Neutrophil (primary cell): ENCODE data around the gene LITAF.

Experiments used
- H3K27ac ChIP-seq: fragments of 200-600 bp; sonication (generic); 2 replicates; pipeline ENCODE4 v1.5.1; 2016; ENCODE audit warnings: mild to moderate bottlenecking, moderate library complexity
- H3K27me3 ChIP-seq: fragments of 200-600 bp; sonication (generic); 2 replicates; pipeline ENCODE4 v1.6.0; 2016; ENCODE audit warnings: mild to moderate bottlenecking
- H3K36me3 ChIP-seq: fragments of 200-600 bp; sonication (generic); 2 replicates; pipeline ENCODE4 v1.5.1; 2017
- H3K4me1 ChIP-seq, 2 experiments: fragments of 200-600 bp in 1 of 2; sonication (generic) in 1 of 2; 1 replicate in 1 of 2; 2 replicates in 1 of 2; pipeline versions ENCODE4 v1.5.1 to v1.6.1; 2013 to 2016; ENCODE audit warnings: low read depth in 1 of 2, low read length in 1 of 2, mild to moderate bottlenecking in 1 of 2, moderate library complexity in 1 of 2; ENCODE audit not compliant: control insufficient read depth in 1 of 2, insufficient read depth in 1 of 2
- H3K4me3 ChIP-seq, 2 experiments: fragments of 200-600 bp in 1 of 2; sonication (generic) in 1 of 2; 1 replicate in 1 of 2; 2 replicates in 1 of 2; pipeline ENCODE4 v1.5.1; 2013 to 2016; ENCODE audit warnings: low read depth in 1 of 2, low read length in 1 of 2, mild to moderate bottlenecking in 1 of 2, moderate library complexity in 1 of 2
- H3K9me3 ChIP-seq: fragments of 200-600 bp; sonication (generic); 2 replicates; pipeline ENCODE4 v1.5.1; 2016
- CTCF ChIP-seq: fragments of 200-600 bp; sonication (generic); IDR thresholded peaks from 2 replicates; pipeline ENCODE4 v1.5.1; 2016; ENCODE audit warnings: antibody characterized with exemption

The LITAF gene

GRCh38 chr16:11501632-11502031 is 85.1 kb downstream of the LITAF start:
- H3K27ac ChIP-seq, result no peak overlapping the region
- peaks cover 14% of the 10 kb centered on the region for H3K27me3 ChIP-seq
- no peak for TF ChIP-seq CTCF
- H3K4me1 ChIP-seq, result peaks cover 6 to 15% of the 10 kb centered on the region in 2 experiments
- H3K9me3 ChIP-seq, result no peaks in the 10 kb centered on the region
- no peaks in the 10 kb centered on the region for H3K36me3 ChIP-seq
- no peak overlapping the region for H3K4me3 ChIP-seq

GRCh38 chr16:11500700-11501346 is 85.9 kb downstream of the LITAF start:
- no peaks in the 10 kb centered on the region for H3K36me3 ChIP-seq
- TF ChIP-seq CTCF, result no peak
- peaks cover 14% of the 10 kb centered on the region for H3K27me3 ChIP-seq
- H3K9me3 ChIP-seq, result no peaks in the 10 kb centered on the region
- H3K27ac ChIP-seq, result no peak overlapping the region
- H3K4me1 ChIP-seq, result peaks cover 4 to 12% of the 10 kb centered on the region in 2 experiments
- H3K4me3 ChIP-seq, result no peak overlapping the region

GRCh38 chr16:11499295-11500089 is 87.2 kb downstream of the LITAF start:
- H3K4me3 ChIP-seq, result no peak overlapping the region
- TF ChIP-seq CTCF, result no peak
- no peaks in the 10 kb centered on the region for H3K9me3 ChIP-seq
- H3K4me1 ChIP-seq, result peaks cover 4 to 12% of the 10 kb centered on the region in 2 experiments
- peaks cover 13% of the 10 kb centered on the region for H3K27me3 ChIP-seq
- H3K27ac ChIP-seq, result no peak overlapping the region
- H3K36me3 ChIP-seq, result no peaks in the 10 kb centered on the region

GRCh38 chr16:11498683-11499082 is 88.0 kb downstream of the LITAF start:
- Histone ChIP-seq H3K27me3 (peaks cover 5% of the 10 kb centered on the region), H3K4me1 (peaks cover 4 to 12% of the 10 kb centered on the region in 2 experiments), H3K36me3 (no peaks in the 10 kb centered on the region), H3K27ac (peak overlapping the region; percentile 43), H3K4me3 (no peak overlapping the region), H3K9me3 (no peaks in the 10 kb centered on the region)
- TF ChIP-seq CTCF, result no peak

GRCh38 chr16:11497851-11498289 is 88.8 kb downstream of the LITAF start:
- peak overlapping the region; percentile 36 for H3K27ac ChIP-seq
- peaks cover 4 to 12% of the 10 kb centered on the region in 2 experiments for H3K4me1 ChIP-seq
- H3K36me3 ChIP-seq, result no peaks in the 10 kb centered on the region

More at GRCh38 chr16:11497851-11498289, 88.8 kb downstream of the LITAF start:
- no peak overlapping the region for H3K4me3 ChIP-seq
- no peaks in the 10 kb centered on the region for H3K9me3 ChIP-seq
- no peaks in the 10 kb centered on the region for H3K27me3 ChIP-seq
- TF ChIP-seq CTCF, result no peak
